CD4-positive, alpha-beta T cell treated with Interleukin-15 for 1 hour (primary cell): ENCODE measurements around the gene NUB1.
A peak's percentile ranks its signal among the peaks of the same experiment; 100 is the strongest.

Source experiments
- DNase-seq: peaks from one replicate; pipeline ENCODE4 v3.0.0-alpha.2; 2020

NUB1 gene

GRCh38 chr7:151315038-151315655 is 26.5 kb upstream of the NUB1 start:
- DNase-seq, result peak; percentile 79

- DNase-seq, result no peak
Measured at GRCh38 chr7:151316896-151317295, 24.7 kb upstream of the NUB1 start.

- DNase-seq, result no peak
Measured at GRCh38 chr7:151317936-151318335, 23.7 kb upstream of the NUB1 start.

- no peak for DNase-seq
Measured at GRCh38 chr7:151319189-151319588, 22.4 kb upstream of the NUB1 start.

- no peak for DNase-seq
Measured at GRCh38 chr7:151320263-151320845, 21.3 kb upstream of the NUB1 start.

- DNase-seq, result no peak
Measured at GRCh38 chr7:151321341-151321740, 20.3 kb upstream of the NUB1 start.

- DNase-seq, result no peak
Measured at GRCh38 chr7:151322906-151323305, 18.7 kb upstream of the NUB1 start.

- DNase-seq, result no peak
Measured at GRCh38 chr7:151327022-151327421, 14.6 kb upstream of the NUB1 start.

GRCh38 chr7:151327659-151328058 is 14.0 kb upstream of the NUB1 start:
- no peak for DNase-seq

- no peak for DNase-seq
Measured at GRCh38 chr7:151330181-151330580, 11.4 kb upstream of the NUB1 start.

GRCh38 chr7:151330661-151331060 is 11.0 kb upstream of the NUB1 start:
- no peak for DNase-seq

GRCh38 chr7:151334628-151335027 is 7.0 kb upstream of the NUB1 start:
- DNase-seq, result no peak

- no peak for DNase-seq
Measured at GRCh38 chr7:151336027-151336708, 5.4 kb upstream of the NUB1 start.

GRCh38 chr7:151337346-151337745 is 4.3 kb upstream of the NUB1 start:
- no peak for DNase-seq

- no peak for DNase-seq
Measured at GRCh38 chr7:151338809-151339208, 2.8 kb upstream of the NUB1 start.

GRCh38 chr7:151339651-151340382 is 1.8 kb upstream of the NUB1 start:
- DNase-seq, result no peak

- DNase-seq, result no peak
Measured at GRCh38 chr7:151340794-151341356, 737 bp upstream of the NUB1 start.

GRCh38 chr7:151342102-151342646 is 562 bp downstream of the NUB1 start:
- no peak for DNase-seq

GRCh38 chr7:151342811-151343210 is 1.2 kb downstream of the NUB1 start:
- no peak for DNase-seq

- DNase-seq, result no peak
Measured at GRCh38 chr7:151343516-151343915, 1.9 kb downstream of the NUB1 start.

- no peak for DNase-seq
Measured at GRCh38 chr7:151345576-151346469, 4.2 kb downstream of the NUB1 start.

- no peak for DNase-seq
Measured at GRCh38 chr7:151346470-151346769, 4.8 kb downstream of the NUB1 start.
